ENCODE measurements around the gene PARD3. TPM values are rescaled to one million over a fixed set of nuclear protein-coding genes. Genes with fewer than 3 reads are reported as not detected.
A peak's percentile ranks its signal among the peaks of the same experiment; 100 is the strongest.

The PARD3 gene
- total RNA-seq (2021) (44.9 to 51.8 TPM (median 47.0 TPM) in 3 replicates), Bru-seq, nascent RNA (percentile 77 among the genes with signal in this experiment)
- long read RNA-seq, experiment 1, full-length matches to known transcripts = 56 of 259 reads
- long read RNA-seq, experiment 1, partial matches to known transcripts = 33 of 259 reads
- long read RNA-seq, experiment 1, other reads (novel, unspliced or antisense) = 170 of 259 reads
- long read RNA-seq, experiment 2, full-length matches to known transcripts = 5 of 45 reads
- long read RNA-seq, experiment 2, partial matches to known transcripts = 15 of 45 reads
- long read RNA-seq, experiment 2, other reads (novel, unspliced or antisense) = 25 of 45 reads
- long read RNA-seq, experiment 3, partial matches to known transcripts = 1 of 2 reads
- long read RNA-seq, experiment 3, other reads (novel, unspliced or antisense) = 1 of 2 reads

DNA sequence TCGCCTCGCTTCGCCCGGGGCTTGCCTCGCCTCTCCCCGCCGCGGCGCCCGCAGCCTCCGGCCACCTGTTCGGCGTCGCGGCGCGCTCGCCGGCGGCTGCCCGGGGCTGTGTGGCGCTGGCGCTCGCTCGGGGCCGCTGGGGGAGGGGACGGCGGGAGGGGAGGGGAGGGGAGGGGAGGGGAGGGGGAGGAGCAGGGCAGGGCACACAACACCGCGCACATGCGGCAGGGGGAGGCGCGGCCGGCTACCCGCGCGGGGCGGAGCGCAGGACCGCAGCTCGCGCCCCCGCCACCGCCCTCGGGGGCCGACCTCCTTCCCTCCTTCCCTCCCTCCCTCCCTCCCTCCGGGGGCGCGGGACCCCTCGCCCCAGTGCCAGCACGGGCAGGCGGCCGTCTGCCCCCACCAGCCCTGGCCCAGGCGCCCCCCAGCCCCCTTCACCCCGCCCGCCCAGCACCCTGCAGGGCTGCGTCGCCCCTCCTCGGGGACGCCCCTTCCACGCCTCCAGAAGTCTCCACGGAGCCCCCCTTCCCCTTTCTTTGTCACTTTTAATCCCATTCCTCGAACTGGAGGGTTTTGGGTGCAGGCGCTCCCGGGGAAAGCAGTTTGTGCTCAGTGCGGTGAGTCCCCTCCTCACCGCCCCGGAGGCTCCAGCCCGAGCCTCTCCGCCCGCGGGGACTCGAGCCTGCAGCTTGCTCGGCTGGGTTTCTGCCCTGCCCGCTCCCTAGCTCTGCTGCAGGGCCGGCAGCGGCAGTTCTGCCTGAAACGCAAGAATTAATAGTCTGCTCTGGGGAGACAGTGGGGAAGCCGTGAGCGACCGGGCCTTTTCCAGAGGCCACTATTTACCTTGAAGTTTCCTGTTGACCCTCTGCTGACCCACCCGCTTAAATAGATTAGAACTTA is at the start of gene PARD3:
Gene PARD3 (minus strand): TSS at position 112 of the 900 bp plus-strand sequence. CDS start 301 bp downstream, outside the sequence.
- Mint-ChIP-seq H3K36me3 (no peaks in the 10 kb centered on the region), H3K27me3 (ENCODE audit: low read depth) (peaks cover 20% of the 10 kb centered on the region), H3K4me3 (peak within 1 kb of the TSS; percentile 89), H3K27ac (peak within 1 kb of the TSS; percentile 32; the same call in 1 of the 2 replicates), H3K4me1 (peaks cover 38% of the 10 kb centered on the region), H3K9me3 (no peaks in the 10 kb centered on the region)
- ATAC-seq = peak; percentile 63
- POLR2A ChIA-PET = interaction anchor here (1.8 to 3.3 kb wide), 3 partner anchors 9 to 75 kb away, joined by 4 to 11 read pairs (median 7); no protein-coding TSS in a partner anchor
- TF ChIP-seq ATF2 (CRISPR knock-in tag; IDR thresholded peaks at IDR 0.05; ENCODE audit: borderline replicate concordance, low read depth) = no peak
- peak; percentile 42; the same call in 1 of the 2 replicates for TF ChIP-seq SP1 (CRISPR knock-in tag; conservative IDR thresholded peaks at IDR 0.05)
- no peak for TF ChIP-seq ZNF396 (CRISPR knock-in tag; IDR thresholded peaks at IDR 0.05; ENCODE audit: borderline replicate concordance)
- TF ChIP-seq, protein P1, sequence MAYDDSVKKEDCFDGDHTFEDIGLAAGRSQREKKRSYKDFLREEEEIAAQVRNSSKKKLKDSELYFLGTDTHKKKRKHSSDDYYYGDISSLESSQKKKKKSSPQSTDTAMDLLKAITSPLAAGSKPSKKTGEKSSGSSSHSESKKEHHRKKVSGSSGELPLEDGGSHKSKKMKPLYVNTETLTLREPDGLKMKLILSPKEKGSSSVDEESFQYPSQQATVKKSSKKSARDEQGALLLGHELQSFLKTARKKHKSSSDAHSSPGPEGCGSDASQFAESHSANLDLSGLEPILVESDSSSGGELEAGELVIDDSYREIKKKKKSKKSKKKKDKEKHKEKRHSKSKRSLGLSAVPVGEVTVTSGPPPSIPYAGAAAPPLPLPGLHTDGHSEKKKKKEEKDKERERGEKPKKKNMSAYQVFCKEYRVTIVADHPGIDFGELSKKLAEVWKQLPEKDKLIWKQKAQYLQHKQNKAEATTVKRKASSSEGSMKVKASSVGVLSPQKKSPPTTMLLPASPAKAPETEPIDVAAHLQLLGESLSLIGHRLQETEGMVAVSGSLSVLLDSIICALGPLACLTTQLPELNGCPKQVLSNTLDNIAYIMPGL (CRISPR knock-in tag; IDR thresholded peaks at IDR 0.05) = 0 out of 2 replicates have a peak, but pooled peaks have one; percentile 30
- TF ChIP-seq ZNF423 (CRISPR knock-in tag; IDR thresholded peaks at IDR 0.05) = no peak
- no peak for TF ChIP-seq NFYB (CRISPR knock-in tag; conservative IDR thresholded peaks at IDR 0.05; ENCODE audit: low read depth)
- no peak for TF ChIP-seq MYBL2 (CRISPR knock-in tag; IDR thresholded peaks at IDR 0.05)
- DNase-seq (ENCODE audit: low spot score) = peak; percentile 69
- CTCF ChIA-PET = interaction anchor here (1.0 to 2.8 kb wide), 8 partner anchors 9 to 179 kb away, joined by 4 to 13 read pairs (median 8); no protein-coding TSS in a partner anchor

DNA sequence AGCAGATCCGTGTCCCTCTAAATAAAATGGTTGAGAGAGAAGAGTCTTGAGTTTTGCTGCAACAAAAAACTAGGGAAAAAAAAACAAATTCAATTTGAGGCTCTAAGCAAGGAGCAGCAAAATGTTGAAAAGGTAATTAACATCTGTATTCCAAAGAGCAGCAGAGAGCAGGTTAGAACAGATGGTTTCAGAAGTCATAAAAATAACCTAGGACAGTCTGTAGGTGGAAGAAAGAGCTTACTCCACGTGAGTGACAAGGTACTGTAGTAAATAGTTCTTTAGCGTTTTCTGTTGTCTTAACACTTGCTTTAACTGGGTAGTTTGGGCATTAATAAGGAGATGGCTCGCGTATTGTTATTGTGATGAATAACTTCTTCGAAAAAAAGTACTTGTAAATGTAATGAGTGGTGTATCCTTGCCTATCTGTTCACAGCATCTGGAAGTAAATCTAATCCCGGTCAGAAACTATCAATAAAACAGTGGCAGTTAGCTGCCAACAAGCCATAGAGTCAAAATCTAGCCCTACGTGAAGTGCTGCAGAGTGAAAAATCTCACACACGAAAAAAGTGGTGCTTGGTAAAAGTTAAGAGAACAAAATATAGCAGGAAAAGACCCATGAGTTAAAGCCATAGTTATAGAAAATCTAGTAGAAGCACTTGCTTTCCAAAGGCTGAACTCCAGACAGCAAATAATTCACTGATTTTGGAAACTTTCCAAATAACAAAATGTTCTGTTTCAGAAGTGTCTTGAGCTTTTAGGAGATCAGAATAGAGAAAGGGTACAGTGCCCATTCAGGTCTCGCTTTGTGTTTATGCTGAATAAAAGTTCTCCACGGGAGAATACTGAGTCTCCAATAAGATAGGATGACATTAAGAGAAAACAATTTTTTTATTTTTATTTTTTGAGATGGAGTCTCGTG is 49.3 kb upstream of the PARD3 start:
- ChIA-PET POLR2A (no interaction called here), CTCF (interaction anchor here (0.6 to 2.3 kb wide), 3 partner anchors 11 to 161 kb away, joined by 3 to 11 read pairs (median 3); no protein-coding TSS in a partner anchor)
- H3K4me3 Mint-ChIP-seq = no peak overlapping the region
- H3K9me3 Mint-ChIP-seq = no peaks in the 10 kb centered on the region
- ATAC-seq (no peak), DNase-seq (ENCODE audit: low spot score) (no peak)
- H3K27ac Mint-ChIP-seq = no peak overlapping the region
- no peaks in the 10 kb centered on the region for H3K27me3 Mint-ChIP-seq (ENCODE audit: low read depth)
- peaks cover 21% of the 10 kb centered on the region for H3K4me1 Mint-ChIP-seq
- no peaks in the 10 kb centered on the region for H3K36me3 Mint-ChIP-seq
- TF ChIP-seq GABPB1 (CRISPR knock-in tag; IDR thresholded peaks at IDR 0.05) (no peak), ATF3 (CRISPR knock-in tag; conservative IDR thresholded peaks at IDR 0.05) (no peak), SMAD3 (CRISPR knock-in tag; IDR thresholded peaks at IDR 0.05; ENCODE audit: borderline replicate concordance) (no peak), ZNF232 (CRISPR knock-in tag; IDR thresholded peaks at IDR 0.05) (no peak), ZNF219 (CRISPR knock-in tag; IDR thresholded peaks at IDR 0.05; ENCODE audit: borderline replicate concordance) (no peak), JAZF1 (CRISPR knock-in tag; IDR thresholded peaks at IDR 0.05) (no peak), ZNF317 (CRISPR knock-in tag; IDR thresholded peaks at IDR 0.05; ENCODE audit: borderline replicate concordance, low read depth) (no peak), ZNF423 (CRISPR knock-in tag; IDR thresholded peaks at IDR 0.05) (no peak), ZNF121 (CRISPR knock-in tag; IDR thresholded peaks at IDR 0.05) (no peak)
- TF ChIP-seq, protein P2, sequence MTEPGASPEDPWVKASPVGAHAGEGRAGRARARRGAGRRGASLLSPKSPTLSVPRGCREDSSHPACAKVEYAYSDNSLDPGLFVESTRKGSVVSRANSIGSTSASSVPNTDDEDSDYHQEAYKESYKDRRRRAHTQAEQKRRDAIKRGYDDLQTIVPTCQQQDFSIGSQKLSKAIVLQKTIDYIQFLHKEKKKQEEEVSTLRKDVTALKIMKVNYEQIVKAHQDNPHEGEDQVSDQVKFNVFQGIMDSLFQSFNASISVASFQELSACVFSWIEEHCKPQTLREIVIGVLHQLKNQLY (CRISPR knock-in tag; IDR thresholded peaks at IDR 0.05) = no peak
